ENCODE results near the gene PROCA1. TPM values are rescaled to one million over a fixed set of nuclear protein-coding genes. Genes with fewer than 3 reads are reported as not detected.
"Not testable (repeated sequence)": the region's sequence is repeated elsewhere in the genome, so short reads cannot be mapped to it uniquely, and the experiment has no call there.

PROCA1 gene
- total and polyA plus RNA-seq, 3 donors from 2014 or later = 90.2 to 322 (median 286) TPM

DNA sequence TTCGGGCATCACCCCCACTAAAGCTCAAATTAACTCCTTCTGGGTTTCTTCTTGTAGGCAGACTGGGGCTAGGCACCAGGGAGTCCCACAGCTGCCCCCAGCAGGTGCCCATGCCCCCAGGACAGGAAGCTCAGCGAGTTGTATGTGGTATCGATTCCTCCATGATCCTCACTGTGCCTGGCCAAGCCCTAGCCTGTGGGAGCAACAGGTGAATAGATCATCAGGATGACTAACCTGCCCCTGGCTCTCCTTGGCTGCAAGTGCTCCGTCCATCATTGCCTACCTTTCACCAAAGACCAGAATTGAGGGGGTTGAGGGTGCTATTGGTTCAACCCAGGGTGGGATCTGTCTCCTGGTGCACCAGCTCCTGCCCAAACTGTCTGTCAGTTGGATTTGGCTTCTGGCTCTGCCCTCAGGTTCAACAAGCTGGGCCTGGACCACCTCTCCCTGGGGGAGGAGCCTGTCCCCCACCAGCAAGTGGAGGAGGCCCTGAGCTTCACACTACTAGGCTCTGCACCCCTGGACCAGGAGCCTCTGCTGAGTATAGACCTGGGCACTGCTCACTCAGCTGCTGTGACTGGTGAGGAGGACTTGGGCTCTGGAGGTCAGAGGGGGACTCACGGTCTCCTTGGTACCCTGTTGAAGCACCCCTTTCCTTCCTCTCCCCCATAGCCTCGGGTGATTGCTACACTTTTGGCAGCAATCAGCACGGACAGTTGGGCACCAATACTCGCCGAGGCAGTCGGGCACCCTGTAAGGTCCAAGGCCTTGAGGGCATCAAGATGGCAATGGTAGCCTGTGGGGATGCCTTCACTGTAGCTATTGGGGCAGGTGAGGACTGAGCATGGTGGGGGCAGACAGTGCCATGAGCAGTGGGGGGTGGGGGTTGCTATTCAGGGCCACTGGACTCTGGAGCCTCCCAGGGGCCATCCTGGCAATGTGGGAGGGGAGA lies 29.0 kb upstream of the PROCA1 start:
- no peak overlapping the region for H3K27ac ChIP-seq
- intact Hi-C loops (cut with DNase I; ENCODE audit: low total_unique reads) = no loop called here
- no peak for DNase-seq

DNA sequence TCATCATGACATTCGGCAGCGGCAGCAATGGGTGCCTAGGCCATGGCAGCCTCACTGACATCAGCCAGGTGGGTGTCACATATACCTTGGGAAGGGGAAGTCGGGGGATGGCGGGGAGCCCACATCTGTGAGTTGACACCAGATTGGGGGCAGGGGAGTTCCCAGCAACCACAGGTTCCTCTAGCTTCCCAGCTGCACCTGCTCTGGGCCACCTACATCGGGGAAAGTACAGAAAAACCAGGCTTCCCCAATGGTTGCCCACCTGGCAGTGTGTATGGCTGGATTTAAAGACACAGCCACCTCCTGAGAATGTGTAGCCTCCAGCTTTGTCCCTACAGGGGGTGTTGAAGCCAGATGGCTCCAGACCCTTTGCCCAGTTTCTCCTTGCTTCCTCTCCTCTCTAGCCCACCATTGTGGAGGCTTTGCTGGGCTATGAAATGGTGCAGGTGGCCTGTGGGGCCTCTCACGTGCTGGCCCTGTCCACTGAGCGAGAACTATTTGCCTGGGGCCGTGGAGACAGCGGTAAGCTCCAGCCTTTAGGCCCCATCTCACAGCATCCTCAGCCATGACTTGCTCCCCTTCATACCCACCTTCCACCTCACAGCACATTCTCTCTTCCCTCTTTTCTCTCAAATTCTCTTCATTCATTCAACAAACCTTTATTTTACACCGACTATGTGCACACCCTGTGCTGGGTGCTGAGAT lies 27.1 kb upstream of the PROCA1 start:
- intact Hi-C loops (cut with DNase I; ENCODE audit: low total_unique reads) = no loop called here
- no peak overlapping the region for H3K4me3 ChIP-seq
- H3K36me3 ChIP-seq (ENCODE audit: low read depth, missing control alignments) = no peaks in the 10 kb centered on the region
- H3K27me3 ChIP-seq = no peaks in the 10 kb centered on the region
- DNase-seq = no peak
- H3K9me3 ChIP-seq = no peaks in the 10 kb centered on the region
- TF ChIP-seq, protein P1, sequence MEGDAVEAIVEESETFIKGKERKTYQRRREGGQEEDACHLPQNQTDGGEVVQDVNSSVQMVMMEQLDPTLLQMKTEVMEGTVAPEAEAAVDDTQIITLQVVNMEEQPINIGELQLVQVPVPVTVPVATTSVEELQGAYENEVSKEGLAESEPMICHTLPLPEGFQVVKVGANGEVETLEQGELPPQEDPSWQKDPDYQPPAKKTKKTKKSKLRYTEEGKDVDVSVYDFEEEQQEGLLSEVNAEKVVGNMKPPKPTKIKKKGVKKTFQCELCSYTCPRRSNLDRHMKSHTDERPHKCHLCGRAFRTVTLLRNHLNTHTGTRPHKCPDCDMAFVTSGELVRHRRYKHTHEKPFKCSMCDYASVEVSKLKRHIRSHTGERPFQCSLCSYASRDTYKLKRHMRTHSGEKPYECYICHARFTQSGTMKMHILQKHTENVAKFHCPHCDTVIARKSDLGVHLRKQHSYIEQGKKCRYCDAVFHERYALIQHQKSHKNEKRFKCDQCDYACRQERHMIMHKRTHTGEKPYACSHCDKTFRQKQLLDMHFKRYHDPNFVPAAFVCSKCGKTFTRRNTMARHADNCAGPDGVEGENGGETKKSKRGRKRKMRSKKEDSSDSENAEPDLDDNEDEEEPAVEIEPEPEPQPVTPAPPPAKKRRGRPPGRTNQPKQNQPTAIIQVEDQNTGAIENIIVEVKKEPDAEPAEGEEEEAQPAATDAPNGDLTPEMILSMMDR (IDR thresholded peaks at IDR 0.05) = no peak
- TF ChIP-seq POLR2A (IDR thresholded peaks at IDR 0.05) = no peak
- H3K4me1 ChIP-seq = no peaks in the 10 kb centered on the region
- H3K27ac ChIP-seq = no peak overlapping the region
- 87 to 95% methylated on average over 9 to 10 of the region's 10 CpGs for WGBS, 2 donors

More for the DNA sequence above, 29.0 kb upstream of the PROCA1 start:
- no peak for TF ChIP-seq POLR2A (IDR thresholded peaks at IDR 0.05)
- TF ChIP-seq, protein P1 (IDR thresholded peaks at IDR 0.05) = no peak
- H3K27me3 ChIP-seq = no peaks in the 10 kb centered on the region
- peaks cover 11% of the 10 kb centered on the region for H3K4me1 ChIP-seq
- no peaks in the 10 kb centered on the region for H3K9me3 ChIP-seq
- WGBS, 2 donors = 88 to 91% methylated on average over 7 to 10 of the region's 10 CpGs
- no peak overlapping the region for H3K4me3 ChIP-seq
- no peaks in the 10 kb centered on the region for H3K36me3 ChIP-seq (ENCODE audit: low read depth, missing control alignments)

DNA sequence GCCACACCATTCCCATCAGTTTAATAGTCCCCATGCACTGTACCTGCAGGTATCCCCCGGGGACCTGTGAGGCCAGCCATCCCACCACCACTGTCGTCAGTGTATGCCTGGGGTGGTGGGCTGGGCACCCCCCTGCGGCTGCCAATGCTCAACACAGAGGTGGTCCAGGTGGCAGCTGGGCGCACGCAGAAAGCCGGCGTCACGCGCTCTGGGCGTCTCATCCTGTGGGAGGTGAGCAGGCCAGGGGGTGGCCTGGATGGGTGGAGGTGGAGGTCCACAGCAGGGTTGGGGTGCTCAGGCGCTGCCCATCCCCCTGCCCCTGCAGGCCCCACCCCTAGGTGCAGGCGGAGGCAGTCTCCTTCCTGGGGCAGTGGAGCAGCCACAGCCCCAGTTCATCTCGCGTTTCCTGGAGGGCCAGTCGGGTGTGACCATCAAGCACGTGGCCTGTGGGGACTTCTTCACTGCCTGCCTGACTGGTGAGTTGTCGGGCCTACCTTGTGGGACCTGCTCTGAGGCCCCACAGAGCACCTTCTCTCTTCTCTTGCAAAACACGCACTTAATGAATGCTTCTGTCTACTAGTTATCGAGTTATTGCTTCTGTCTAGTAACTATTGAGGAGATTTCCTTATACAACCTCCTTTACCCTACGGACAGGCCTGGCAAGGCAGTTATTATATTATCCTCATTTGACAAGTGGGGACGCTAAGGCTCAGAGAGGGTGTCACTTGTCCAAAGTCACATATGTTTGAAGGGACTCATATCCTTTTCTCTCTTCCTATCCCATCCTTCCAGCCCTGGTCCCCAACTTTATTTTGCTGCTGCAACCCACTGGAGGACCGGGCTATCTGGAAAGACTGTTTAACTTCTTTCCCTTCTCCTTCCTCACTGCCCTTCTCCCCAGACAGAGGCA lies 26.3 kb upstream of the PROCA1 start:
- intact Hi-C loops (cut with DNase I; ENCODE audit: low total_unique reads) = no loop called here
- WGBS, 2 donors = 91 to 98% methylated on average over 6 to 22 of the region's 22 CpGs
- Histone ChIP-seq H3K9me3 (no peaks in the 10 kb centered on the region), H3K27me3 (no peaks in the 10 kb centered on the region), H3K4me3 (no peak overlapping the region), H3K27ac (no peak overlapping the region), H3K4me1 (no peaks in the 10 kb centered on the region), H3K36me3 (ENCODE audit: low read depth, missing control alignments) (no peaks in the 10 kb centered on the region)
- no peak for TF ChIP-seq POLR2A (IDR thresholded peaks at IDR 0.05)
- TF ChIP-seq, protein P1 (IDR thresholded peaks at IDR 0.05) = no peak
- DNase-seq = no peak

DNA sequence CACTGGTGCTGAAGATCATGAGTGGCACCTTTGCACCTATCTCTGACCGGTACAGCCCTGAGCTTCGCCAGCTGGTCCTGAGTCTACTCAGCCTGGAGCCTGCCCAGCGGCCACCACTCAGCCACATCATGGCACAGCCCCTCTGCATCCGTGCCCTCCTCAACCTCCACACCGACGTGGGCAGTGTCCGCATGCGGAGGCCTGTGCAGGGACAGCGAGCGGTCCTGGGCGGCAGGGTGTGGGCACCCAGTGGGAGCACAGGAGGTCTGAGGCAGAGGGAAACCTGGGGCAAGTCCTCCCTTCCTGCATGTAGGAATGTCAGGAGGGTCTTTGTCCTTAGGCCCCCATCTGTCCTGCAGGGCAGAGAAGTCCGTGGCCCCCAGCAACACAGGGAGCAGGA lies 25.6 kb upstream of the PROCA1 start:
- DNase-seq = no peak
- Histone ChIP-seq H3K4me3 (no peak overlapping the region), H3K4me1 (no peaks in the 10 kb centered on the region), H3K36me3 (ENCODE audit: low read depth, missing control alignments) (no peaks in the 10 kb centered on the region), H3K27me3 (no peaks in the 10 kb centered on the region), H3K27ac (no peak overlapping the region), H3K9me3 (no peaks in the 10 kb centered on the region)
- intact Hi-C loops (cut with DNase I; ENCODE audit: low total_unique reads) = no loop called here
- 96 to 97% methylated on average over 7 to 12 of the region's 12 CpGs for WGBS, 2 donors
- no peak for TF ChIP-seq POLR2A (IDR thresholded peaks at IDR 0.05)

DNA sequence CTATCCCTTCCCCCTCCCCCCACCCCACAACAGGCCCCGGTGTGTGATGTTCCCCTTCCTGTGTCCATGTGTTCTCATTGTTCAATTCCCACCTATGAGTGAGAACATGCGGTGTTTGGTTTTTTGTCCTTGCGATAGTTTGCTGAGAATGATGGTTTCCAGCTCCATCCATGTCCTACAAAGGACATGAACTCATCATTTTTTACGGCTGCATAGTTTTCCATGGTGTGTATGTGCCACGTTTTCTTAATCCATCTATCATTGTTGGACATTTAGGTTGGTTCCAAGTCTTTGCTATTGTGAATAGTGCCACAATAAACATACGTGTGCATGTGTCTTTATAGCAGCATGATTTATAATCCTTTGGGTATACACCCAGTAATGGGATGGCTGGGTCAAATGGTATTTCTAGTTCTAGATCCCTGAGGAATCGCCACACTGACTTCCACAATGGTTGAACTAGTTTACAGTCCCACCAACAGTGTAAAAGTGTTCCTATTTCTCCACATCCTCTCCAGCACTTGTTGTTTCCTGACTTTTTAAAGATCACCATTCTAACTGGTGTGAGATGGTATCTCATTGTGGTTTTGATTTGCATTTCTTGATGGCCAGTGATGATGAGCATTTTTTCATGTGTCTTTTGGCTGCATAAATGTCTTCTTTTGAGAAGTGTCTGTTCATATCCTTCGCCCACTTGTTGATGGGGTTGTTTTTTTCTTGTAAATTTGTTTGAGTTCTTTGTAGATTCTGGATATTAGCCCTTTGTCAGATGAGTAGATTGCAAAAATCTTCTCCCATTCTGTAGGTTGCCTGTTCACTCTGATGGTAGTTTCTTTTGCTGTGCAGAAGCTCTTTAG lies 24.5 kb upstream of the PROCA1 start:
- 85 to 96% methylated on average over 7 of the region's 8 CpGs for WGBS, 2 donors
- H3K27ac ChIP-seq; H3K36me3 ChIP-seq (ENCODE audit: low read depth, missing control alignments); H3K4me3 ChIP-seq; H3K4me1 ChIP-seq; H3K9me3 ChIP-seq; H3K27me3 ChIP-seq; intact Hi-C loops (cut with DNase I; ENCODE audit: low total_unique reads); DNase-seq: not testable (repeated sequence)
